Urinary bladder (tissue), 4 donors: ENCODE measurements around the gene ZNF83. TPM values are rescaled to one million over a fixed set of nuclear protein-coding genes. Genes with fewer than 3 reads are reported as not detected.
A peak's percentile ranks its signal among the peaks of the same experiment; 100 is the strongest.
"Not testable (repeated sequence)": the region's sequence is repeated elsewhere in the genome, so short reads cannot be mapped to it uniquely, and the experiment has no call there.

Experiments
- DNase-seq: peaks from one replicate; pipeline ENCODE4 v3.0.0-alpha.2; 2015; ENCODE audit errors: extremely low spot score
- H3K27ac ChIP-seq: one replicate; pipeline ENCODE4 v1.5.1; 2013; ENCODE audit warnings: low read depth, mild to moderate bottlenecking, moderate library complexity
- H3K36me3 ChIP-seq: one replicate; pipeline ENCODE4 v1.6.1; 2013; ENCODE audit warnings: mild to moderate bottlenecking, moderate library complexity; ENCODE audit not compliant: insufficient read depth
- H3K4me1 ChIP-seq: one replicate; pipeline ENCODE4 v1.6.1; 2013; ENCODE audit warnings: mild to moderate bottlenecking, moderate library complexity; ENCODE audit not compliant: insufficient read depth
- H3K4me3 ChIP-seq: one replicate; pipeline ENCODE4 v1.5.1; 2013; ENCODE audit warnings: low read depth, low read length
- WGBS: extraction: QIAGEN DNeasy Blood & Tissue Kit; methylation state at CpG from one replicate; pipeline ENCODE4 v1.1.7; 2013; 5-methylcytosine and 5-hydroxymethylcytosine counted together
- polyA plus RNA-seq: library from polyadenylated mRNA; stranded (reverse); fragments of 200-250 nt; gene quantifications from one replicate; pipeline ENCODE4 v1.2.3, GENCODE V29; 2013
- total RNA-seq: library from RNA; depleted of rRNA; stranded (reverse); fragments of >200 nt; gene quantifications from one replicate; pipeline ENCODE4 v1.2.3, GENCODE V29; 2014
- donor health status: healthy with polysubstance abuse.
- donor health status: healthy.

The ZNF83 gene
- total RNA-seq: 132 TPM
- polyA plus RNA-seq: 28.2 TPM

DNA sequence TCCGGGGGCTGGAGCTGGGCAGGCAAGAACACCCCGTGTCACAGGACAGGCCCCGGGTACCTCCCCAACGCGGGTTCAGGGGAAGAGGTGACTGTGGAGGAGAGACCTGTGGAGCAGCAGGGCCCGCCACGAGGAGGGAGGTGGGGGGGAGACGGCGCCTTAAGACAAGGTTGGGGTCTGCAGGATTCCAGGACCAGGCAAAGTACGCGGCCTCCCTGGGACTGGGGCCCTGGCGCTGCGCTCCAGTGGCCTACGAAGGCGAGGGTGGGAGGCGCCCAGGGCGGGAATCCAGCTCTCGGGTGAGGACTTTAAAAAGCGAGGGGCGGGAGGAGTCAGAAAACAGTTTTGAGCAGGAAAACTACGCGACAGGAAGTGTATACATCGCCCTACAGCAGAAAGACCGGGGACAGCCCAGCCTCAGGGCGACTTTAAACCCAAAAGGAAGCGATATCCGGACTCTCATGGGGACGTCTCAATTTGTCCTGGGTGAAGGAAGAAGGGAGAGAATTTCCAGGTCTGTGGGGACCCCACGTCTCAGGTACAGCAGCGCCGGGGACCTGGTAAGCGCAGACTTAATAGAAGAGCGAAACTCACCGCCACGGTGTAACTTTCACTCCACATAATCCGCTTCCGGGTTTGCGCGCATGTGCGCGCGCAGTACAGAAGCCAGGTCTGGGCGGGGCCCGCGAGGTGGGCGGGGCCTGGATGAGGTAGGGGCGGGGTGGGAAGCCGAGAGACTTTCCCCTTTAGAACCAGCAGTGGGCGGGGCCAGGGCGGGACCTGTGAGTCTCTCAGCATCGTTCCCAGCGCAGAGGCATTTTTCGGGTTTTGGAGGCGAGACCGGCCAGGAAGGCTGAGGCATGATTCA is at the start of gene ZNF83:
TSS of gene ZNF83 (minus strand) at position 638 of the 868 bp plus-strand sequence.
- under 1% methylated on average over 55 of the region's 55 CpGs for WGBS
- H3K4me3 ChIP-seq: peak within 1 kb of the TSS; percentile 77
- H3K27ac ChIP-seq: peak within 1 kb of the TSS; percentile 75
- DNase-seq: peak; percentile 89
- H3K36me3 ChIP-seq: no peaks in the 10 kb centered on the region
- peaks cover 4% of the 10 kb centered on the region for H3K4me1 ChIP-seq

DNA sequence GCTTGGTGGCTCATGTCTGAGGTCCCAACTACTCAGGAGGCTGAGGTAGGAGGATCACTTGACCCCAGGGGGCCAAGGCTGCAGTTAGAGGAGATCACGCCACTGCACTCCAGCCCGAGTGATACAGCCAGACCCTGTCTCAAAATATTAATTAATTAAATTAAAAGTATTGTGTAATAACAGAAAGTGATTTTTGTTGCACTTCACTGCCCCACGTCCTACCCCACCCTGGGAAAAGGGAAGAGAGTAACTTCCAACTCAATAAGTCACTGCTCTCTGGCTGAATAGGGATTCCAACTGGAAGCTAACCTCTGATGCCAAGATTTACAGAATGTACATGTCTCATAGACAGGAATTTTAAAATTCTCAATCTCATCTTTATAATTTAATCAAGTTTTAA is 49.5 kb upstream of the ZNF83 start:
- Histone ChIP-seq H3K4me3 (no peak overlapping the region), H3K27ac (no peak overlapping the region), H3K36me3 (no peaks in the 10 kb centered on the region), H3K4me1 (no peaks in the 10 kb centered on the region)
- DNase-seq: no peak
- WGBS: 89% methylated on average over 3 of the region's 3 CpGs

DNA sequence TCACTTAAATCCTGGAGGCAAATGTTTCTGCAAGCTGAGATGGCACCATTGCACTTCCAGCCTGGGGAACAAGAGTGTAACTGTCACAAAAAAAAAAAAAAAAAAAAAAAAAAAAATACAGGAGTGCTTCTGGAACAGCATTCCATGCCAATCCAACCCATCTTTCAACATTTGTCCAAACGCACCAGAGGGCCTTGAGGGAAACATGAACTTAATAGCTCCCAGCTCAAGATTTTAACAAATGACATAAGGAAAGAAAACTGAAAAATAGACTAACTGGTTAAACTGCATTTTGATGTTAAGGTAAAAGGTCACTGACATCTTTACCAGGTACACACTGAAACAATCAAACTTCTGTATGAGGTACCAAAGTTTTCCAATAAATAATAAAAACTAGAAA is 47.7 kb upstream of the ZNF83 start:
- Histone ChIP-seq H3K27ac (no peak overlapping the region), H3K4me3 (no peak overlapping the region), H3K4me1 (no peaks in the 10 kb centered on the region), H3K36me3 (no peaks in the 10 kb centered on the region)
- WGBS: 77% methylated on average over 1 of the region's 1 CpG
- no peak for DNase-seq

DNA sequence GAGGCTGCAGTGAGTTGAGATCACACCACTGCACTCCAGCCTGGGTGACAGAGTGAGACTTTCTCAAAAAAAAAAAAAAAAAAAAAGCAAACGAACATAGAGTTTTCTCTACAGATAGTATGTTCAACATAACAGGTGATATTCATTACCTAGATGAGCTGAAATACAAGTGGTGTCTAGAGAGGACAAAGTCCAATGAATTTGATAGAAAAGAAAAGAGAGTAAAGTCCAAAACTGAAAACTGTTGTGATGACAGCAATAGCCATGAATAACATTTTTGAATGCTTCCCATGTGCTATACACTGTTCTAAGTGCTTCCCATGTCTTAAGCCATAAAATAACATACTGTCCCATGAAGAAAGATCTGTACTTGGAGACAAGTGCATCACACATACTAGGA is 43.1 kb upstream of the ZNF83 start:
- not testable (repeated sequence) for H3K36me3 ChIP-seq, H3K4me1 ChIP-seq, H3K27ac ChIP-seq, DNase-seq, H3K4me3 ChIP-seq
- WGBS: 78% methylated on average over 1 of the region's 1 CpG

DNA sequence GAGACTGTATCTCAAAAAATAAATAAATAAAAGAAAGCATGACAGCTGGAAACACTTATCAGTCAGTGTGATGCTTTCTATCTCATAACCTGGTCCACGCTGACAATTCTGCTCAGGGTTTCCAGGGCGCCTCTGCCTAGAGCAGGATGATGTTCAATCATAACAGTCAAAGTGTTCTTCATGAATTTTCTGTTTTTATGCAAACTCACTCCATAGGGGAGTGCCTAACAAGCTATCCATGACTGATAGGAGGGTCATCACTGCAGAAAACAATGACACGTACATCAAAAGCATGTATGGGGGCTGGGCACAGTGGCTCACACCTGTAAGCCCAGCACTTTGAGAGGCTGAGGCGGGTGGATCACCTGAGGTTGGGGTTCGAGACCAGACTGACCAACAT is 41.4 kb upstream of the ZNF83 start:
- DNase-seq: no peak
- no peak overlapping the region for H3K4me3 ChIP-seq
- H3K36me3 ChIP-seq: no peaks in the 10 kb centered on the region
- H3K4me1 ChIP-seq: no peaks in the 10 kb centered on the region
- H3K27ac ChIP-seq: no peak overlapping the region
- 97% methylated on average over 5 of the region's 5 CpGs for WGBS

DNA sequence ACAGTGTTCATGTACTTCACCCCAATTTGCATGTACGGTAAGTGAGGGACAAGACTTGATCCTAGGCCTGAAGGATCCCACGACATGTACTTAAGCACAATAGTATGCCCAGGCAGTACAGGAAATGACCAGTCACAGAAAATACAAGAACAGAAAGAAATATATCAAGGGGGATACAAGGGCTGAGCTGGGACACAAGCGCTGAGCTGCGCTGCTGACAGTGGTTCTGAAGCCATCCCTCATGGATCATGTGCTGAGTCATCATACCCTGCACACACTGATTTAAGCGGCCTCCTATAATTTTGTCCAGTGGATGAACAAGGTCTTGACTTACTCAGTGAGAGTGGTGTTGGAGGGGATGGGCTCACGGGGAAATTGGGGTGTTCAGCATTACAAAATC is 37.1 kb upstream of the ZNF83 start:
- not testable (repeated sequence) for DNase-seq, H3K4me1 ChIP-seq, H3K4me3 ChIP-seq, H3K27ac ChIP-seq, H3K36me3 ChIP-seq
- WGBS: 96% methylated on average over 6 of the region's 6 CpGs

DNA sequence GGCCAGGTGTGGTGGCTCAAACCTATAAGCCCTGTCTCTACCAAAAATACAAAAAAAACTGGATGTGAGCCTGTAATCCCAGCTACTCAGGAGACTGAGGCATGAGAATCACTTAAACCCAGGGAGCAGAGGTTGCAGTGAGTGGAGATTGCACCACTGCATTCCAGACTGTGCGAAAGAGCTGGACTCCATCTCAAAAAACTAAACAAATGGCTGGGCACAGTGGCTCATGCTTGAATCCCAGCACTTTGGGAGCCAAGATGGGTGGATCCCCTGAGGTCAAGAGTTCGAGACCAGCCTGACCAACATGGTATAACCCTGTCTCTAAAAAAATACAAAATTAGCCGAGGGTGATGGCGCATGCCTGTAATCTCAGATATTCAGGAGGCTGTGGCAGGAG is 34.9 kb upstream of the ZNF83 start:
- DNase-seq: no peak
- no peaks in the 10 kb centered on the region for H3K4me1 ChIP-seq
- no peak overlapping the region for H3K4me3 ChIP-seq
- no peak overlapping the region for H3K27ac ChIP-seq
- WGBS: 86% methylated on average over 4 of the region's 4 CpGs
- H3K36me3 ChIP-seq: no peaks in the 10 kb centered on the region

DNA sequence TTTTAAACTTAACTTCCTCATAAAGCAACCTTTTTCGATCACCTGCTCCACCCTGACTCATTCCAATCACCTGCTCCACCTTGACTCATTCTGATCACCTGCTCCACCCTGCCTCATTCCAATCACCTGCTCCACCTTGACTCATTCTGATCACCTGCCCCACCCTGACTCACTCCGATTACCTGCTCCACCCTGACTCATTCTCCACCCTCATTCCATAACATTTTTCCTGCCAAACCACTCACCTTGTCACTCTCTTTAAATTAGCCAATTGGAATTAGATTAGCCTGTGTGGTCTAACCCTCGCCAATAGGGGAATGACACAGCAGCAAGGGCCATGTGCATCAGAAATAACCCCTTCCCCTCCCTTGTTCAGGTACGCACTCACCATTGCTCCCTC is 31.9 kb upstream of the ZNF83 start:
- Histone ChIP-seq H3K4me1 (no peaks in the 10 kb centered on the region), H3K36me3 (no peaks in the 10 kb centered on the region), H3K4me3 (no peak overlapping the region), H3K27ac (no peak overlapping the region)
- no peak for DNase-seq
- 93% methylated on average over 4 of the region's 4 CpGs for WGBS

DNA sequence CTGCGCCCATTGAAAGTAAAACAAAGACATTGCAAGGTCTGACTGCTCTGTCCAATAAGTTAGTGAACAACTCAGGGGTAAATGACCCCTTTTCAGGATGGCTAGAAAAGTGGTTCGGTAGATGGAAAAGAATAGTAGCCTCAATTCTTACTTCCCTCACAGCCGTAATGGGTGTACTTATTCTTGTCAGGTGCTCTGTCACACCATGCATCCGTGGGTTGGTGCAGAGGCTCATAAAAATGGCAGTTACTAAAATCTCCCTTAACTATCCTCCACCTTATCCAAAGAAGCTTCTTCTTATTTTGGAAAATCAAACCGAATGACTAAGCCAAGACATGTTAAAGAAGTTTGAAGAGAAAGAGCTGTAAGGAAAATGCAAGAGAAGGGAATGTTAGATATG is 31.4 kb upstream of the ZNF83 start:
- Histone ChIP-seq H3K4me3 (no peak overlapping the region), H3K4me1 (no peaks in the 10 kb centered on the region), H3K36me3 (no peaks in the 10 kb centered on the region), H3K27ac (no peak overlapping the region)
- no peak for DNase-seq
- 88% methylated on average over 5 of the region's 5 CpGs for WGBS

DNA sequence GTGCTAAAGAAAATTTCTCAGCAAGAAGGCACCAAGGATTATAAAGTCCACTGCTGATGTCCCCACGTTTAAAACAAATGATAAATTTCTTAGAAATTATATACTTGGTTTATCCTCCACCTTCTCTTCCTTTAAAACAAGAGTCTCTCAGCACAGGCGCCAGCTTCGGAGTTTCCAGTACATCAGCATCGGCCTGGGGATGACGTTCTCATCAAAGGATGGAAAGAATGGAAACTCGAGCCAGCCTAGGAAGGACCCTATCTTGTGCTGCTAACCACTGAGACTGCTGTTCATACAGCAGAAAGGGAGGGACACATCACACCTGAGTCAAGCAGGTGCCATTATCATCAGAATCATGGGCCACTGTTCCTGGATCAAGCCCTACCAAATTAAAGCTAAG is 29.8 kb upstream of the ZNF83 start:
- no peaks in the 10 kb centered on the region for H3K36me3 ChIP-seq
- H3K4me3 ChIP-seq: no peak overlapping the region
- no peaks in the 10 kb centered on the region for H3K4me1 ChIP-seq
- WGBS: 75% methylated on average over 6 of the region's 6 CpGs
- DNase-seq: no peak
- H3K27ac ChIP-seq: no peak overlapping the region

DNA sequence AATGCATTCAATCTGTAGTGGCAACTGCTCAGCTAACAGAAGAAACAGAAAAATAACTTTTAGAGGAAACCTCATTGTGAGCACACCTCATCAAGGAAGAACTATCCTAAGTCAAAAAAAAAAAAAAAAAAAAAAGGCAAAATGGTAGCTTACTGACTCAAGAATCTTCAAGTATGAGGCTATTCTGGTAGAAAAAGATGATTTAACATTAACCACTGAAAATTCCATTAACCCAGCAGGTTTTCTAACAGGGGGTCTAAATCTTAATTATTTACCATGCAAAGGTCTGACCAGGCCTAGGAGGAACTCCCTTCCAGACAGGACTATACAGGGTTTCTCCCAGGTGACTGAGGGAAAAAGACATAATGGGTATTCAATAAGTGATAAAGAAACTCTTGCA is 28.4 kb upstream of the ZNF83 start:
- Histone ChIP-seq H3K4me1 (no peaks in the 10 kb centered on the region), H3K36me3 (no peaks in the 10 kb centered on the region), H3K4me3 (no peak overlapping the region), H3K27ac (no peak overlapping the region)
- no peak for DNase-seq

DNA sequence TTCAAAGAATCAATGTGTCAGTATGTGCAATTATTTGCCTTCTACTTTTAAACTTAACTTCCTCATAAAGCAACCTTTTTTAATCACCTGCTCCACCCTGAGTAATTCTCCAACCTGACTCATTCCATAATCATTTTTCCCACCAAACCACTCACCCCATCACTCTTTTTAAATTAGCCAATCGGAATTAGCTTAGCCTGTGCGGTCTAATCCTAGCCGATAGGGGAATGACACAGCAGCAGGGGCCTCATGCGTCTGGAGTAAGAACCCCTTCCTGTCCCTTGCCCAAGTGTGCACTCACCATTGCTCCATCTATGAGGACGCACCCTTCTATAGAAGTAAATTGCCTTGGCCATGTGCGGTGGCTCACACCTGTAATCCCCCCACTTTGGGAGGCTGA is 27.4 kb upstream of the ZNF83 start:
- Histone ChIP-seq H3K4me1 (no peaks in the 10 kb centered on the region), H3K36me3 (no peaks in the 10 kb centered on the region), H3K27ac (no peak overlapping the region), H3K4me3 (no peak overlapping the region)
- 96% methylated on average over 6 of the region's 6 CpGs for WGBS
- no peak for DNase-seq

DNA sequence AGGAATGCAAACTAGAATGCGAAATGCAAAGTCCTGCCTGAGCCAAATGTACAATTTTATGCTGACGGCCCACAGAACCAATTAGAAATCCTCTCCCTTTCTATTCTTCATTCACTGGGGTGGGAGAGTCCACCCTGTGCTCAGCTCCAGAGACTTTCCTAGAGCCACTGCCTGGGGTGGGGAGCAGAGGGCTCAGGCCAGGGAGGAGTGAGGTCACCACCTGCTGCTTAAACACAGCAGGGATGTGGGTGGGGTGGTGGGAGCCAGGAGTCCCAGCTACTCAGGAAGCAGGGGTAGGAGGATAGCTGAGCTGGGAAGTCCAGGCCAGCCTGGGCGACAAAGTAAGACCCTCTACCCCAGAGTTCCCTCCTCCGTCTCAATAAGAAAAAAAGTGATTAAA is 26.9 kb upstream of the ZNF83 start:
- 93% methylated on average over 4 of the region's 4 CpGs for WGBS
- H3K36me3 ChIP-seq: no peaks in the 10 kb centered on the region
- no peaks in the 10 kb centered on the region for H3K4me1 ChIP-seq
- H3K4me3 ChIP-seq: no peak overlapping the region
- no peak overlapping the region for H3K27ac ChIP-seq
- DNase-seq: no peak

DNA sequence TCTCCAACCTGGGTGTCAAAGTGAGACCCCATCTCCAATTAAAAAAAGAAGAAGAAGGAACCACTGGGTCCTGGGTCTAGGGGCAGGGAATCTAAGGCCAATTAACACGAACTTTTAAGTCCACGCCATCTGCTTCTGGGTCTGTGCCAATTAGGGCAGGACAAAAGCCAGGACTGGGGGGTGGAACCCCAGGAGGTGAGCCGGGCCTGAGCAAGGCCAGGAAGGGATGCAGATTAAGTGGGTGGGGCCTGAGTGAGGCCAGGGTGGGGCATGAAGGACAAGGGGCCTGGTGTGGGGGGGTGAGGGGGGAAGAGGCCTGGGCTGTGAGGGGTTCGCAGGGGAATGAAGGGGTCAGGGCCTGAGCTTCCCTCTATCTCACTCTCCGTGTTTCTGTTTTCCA is 26.3 kb upstream of the ZNF83 start:
- no peak for DNase-seq
- Histone ChIP-seq H3K27ac (no peak overlapping the region), H3K4me3 (no peak overlapping the region), H3K36me3 (no peaks in the 10 kb centered on the region), H3K4me1 (no peaks in the 10 kb centered on the region)
- 77% methylated on average over 5 of the region's 5 CpGs for WGBS

DNA sequence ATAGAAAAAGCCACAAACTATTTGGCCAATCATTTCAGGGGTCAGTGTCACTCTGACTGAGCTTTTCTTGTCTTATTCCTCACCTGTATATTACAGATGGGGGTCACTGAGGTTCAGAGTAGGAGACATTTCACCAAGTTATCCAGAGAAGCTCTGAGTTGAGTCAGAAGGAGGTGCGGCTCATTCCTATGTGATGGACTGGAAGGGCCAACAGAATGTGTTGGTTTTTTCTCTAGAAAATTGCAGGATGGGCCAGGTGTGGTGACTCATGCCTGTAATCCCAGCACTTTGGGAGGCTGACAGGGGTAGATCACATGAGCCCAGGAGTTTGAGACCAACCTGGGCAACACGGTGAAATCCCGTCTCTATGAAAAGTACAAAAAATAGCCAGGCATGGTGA is 24.5 kb upstream of the ZNF83 start:
- Histone ChIP-seq H3K4me3 (no peak overlapping the region), H3K4me1 (no peaks in the 10 kb centered on the region), H3K36me3 (no peaks in the 10 kb centered on the region), H3K27ac (no peak overlapping the region)
- 90% methylated on average over 3 of the region's 3 CpGs for WGBS
- DNase-seq: no peak
